IPS-20b (cell line): ENCODE measurements around the gene TRPV5.

Experiments
- H3K27ac ChIP-seq: one replicate; pipeline ENCODE4 v1.5.1; 2013; ENCODE audit warnings: low read length
- H3K27me3 ChIP-seq: 2 replicates; pipeline ENCODE4 v1.6.1; 2013; ENCODE audit warnings: mild to moderate bottlenecking, low read length, inconsistent platforms; ENCODE audit not compliant: insufficient read depth
- H3K36me3 ChIP-seq: 2 replicates; pipeline ENCODE4 v1.6.1; 2013; ENCODE audit warnings: low read depth, mild to moderate bottlenecking, inconsistent platforms, low read length, moderate library complexity; ENCODE audit not compliant: insufficient read depth
- H3K4me1 ChIP-seq: 2 replicates; pipeline ENCODE4 v1.6.1; 2013; ENCODE audit warnings: mild to moderate bottlenecking, control low read depth, inconsistent platforms, low read length, moderate library complexity; ENCODE audit not compliant: insufficient read depth
- H3K4me3 ChIP-seq: 2 replicates; pipeline ENCODE4 v1.5.1; 2013; ENCODE audit warnings: mild to moderate bottlenecking, low read length, inconsistent platforms
- H3K9ac ChIP-seq: 2 replicates; pipeline ENCODE4 v1.6.1; 2013; ENCODE audit warnings: low read depth, mild to moderate bottlenecking, inconsistent platforms, low read length, moderate library complexity
- H3K9me3 ChIP-seq: 2 replicates; pipeline ENCODE4 v1.6.1; 2013; ENCODE audit warnings: mild to moderate bottlenecking, low read depth, low read length, inconsistent platforms; ENCODE audit not compliant: insufficient read depth

The TRPV5 gene

DNA sequence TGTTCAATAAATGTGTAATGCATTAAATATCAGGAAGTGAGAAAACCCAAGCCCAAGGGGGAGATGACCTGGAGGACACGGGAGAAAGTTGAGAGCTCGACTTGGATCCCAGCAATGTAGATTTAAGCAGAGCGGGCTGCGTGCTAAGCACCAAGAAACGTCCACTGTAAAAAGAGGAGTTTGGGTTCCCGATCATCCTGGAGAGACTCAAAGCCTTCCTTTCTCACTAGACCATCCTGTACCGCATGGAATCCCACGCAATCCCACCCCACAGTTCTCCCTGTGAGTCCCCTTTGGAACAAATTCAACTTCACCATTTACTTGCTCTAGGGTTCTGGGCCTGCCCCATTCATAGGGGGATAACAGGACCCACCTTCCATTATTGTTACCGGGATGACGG lies 50.4 kb downstream of the TRPV5 start:
- Histone ChIP-seq H3K9ac (no peak overlapping the region), H3K9me3 (no peaks in the 10 kb centered on the region), H3K4me3 (no peak overlapping the region), H3K27me3 (no peaks in the 10 kb centered on the region; the same call in 1 of the 2 replicates), H3K27ac (no peak overlapping the region), H3K4me1 (no peaks in the 10 kb centered on the region), H3K36me3 (no peaks in the 10 kb centered on the region)

DNA sequence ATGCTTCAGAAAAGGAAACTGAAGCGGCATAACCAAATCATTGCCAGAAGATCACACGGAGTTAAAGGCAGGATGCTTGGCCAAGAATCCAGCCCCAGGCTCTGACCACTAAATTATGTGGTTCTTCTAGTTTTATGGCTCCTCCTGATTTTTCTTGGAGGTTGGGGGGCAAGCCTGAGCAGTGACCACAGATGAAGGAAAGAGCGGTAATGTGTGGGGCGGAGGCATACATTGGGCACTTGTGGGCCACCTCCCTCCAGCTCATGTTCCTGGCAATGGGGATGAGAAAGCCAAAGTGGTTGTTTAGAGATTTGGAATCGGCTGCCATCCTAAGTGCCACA lies 51.2 kb downstream of the TRPV5 start:
- H3K27me3 ChIP-seq = no peaks in the 10 kb centered on the region; the same call in 1 of the 2 replicates
- H3K4me3 ChIP-seq = no peak overlapping the region
- no peaks in the 10 kb centered on the region for H3K36me3 ChIP-seq
- no peak overlapping the region for H3K27ac ChIP-seq
- H3K9me3 ChIP-seq = no peaks in the 10 kb centered on the region
- no peaks in the 10 kb centered on the region for H3K4me1 ChIP-seq
- H3K9ac ChIP-seq = no peak overlapping the region

DNA sequence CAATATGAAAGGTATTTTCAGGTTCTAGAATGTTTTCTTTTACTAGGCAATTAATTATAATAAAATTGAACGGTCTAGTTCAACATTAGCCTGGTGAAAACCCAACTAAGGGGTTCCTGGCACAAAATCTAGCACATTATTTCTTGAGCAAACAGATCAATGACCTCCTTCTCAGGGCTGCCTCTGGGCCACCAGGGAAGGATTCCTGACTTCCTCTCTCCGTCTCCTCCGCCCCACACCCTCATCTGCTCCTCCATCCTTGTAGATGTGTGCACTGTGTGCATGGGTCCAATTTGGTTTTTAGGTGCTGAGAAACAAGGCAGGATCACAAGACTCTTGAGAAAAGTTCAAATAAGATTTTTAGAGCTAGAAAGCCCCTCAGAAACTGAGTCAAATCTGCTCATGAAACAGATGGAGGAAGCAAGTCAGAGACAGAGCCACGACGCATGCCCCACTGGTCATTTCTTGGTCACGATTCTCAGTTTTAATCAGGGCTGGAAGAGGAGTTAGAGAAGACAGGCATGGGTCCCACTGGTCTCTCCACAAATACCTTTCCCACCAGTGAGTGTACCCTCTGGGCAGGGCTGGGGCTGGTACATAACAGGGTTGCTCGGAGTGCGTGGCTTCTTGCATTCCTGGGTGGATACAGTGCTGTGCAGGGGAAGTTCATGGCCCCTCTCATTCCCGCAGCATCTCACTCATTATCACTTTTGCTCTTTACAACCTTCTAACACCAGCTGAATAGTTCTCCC lies 51.8 kb downstream of the TRPV5 start:
- Histone ChIP-seq H3K4me3 (no peak overlapping the region), H3K27ac (no peak overlapping the region), H3K9me3 (no peaks in the 10 kb centered on the region), H3K9ac (no peak overlapping the region), H3K4me1 (no peaks in the 10 kb centered on the region), H3K27me3 (no peaks in the 10 kb centered on the region; the same call in 1 of the 2 replicates), H3K36me3 (no peaks in the 10 kb centered on the region)

DNA sequence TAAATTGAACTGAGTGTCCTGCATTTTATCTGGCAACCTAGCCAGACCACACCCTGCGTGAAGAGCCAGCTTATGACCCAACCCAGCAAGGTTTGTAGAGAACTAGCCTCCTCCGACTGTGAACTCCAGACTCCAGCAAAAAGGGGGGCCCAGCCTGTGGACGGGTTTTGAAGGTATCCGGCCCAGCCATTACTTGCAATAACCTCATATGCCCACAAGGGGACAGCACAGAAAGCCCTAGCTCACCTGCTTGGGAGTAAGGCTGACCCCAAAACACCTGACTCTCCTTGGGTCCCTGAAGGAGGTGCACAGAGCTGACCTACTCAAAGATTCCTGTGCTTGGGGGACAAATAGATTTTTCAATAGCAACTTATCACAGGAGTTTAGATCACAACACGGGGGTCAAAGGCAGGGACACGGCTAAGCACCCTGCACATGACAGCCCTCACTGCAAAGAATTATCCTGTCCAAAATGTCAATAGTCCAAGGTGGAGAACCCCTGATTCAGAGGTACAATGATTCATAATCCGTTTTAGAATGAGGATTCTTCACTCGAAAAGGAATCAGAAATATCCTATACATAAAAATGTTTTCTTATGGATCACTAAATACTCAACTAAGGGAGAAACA lies 52.6 kb downstream of the TRPV5 start:
- Histone ChIP-seq H3K4me1 (no peaks in the 10 kb centered on the region), H3K4me3 (no peak overlapping the region), H3K27me3 (no peaks in the 10 kb centered on the region; the same call in 1 of the 2 replicates), H3K9ac (no peak overlapping the region), H3K9me3 (no peaks in the 10 kb centered on the region), H3K27ac (no peak overlapping the region), H3K36me3 (no peaks in the 10 kb centered on the region)

DNA sequence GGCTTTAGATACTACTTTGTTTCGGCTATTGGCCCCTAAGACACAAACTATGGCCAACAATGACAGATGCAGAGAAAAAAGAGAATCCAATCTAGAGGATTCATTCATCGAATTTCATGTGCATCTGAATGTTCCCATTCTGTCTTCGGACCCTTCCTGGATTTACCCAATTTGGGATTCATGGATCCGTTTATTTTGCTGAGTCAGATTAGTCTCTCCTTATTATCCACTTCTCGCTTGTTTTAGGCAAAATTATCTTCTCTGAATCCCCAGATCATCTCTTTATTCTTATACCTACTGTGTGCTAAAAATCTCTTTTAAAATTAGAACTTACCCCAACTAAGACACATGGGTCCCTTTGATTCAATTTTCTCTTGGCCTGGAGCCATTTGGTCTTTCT lies 54.5 kb downstream of the TRPV5 start:
- Histone ChIP-seq H3K27ac (no peak overlapping the region), H3K9me3 (no peaks in the 10 kb centered on the region), H3K36me3 (no peaks in the 10 kb centered on the region), H3K4me1 (no peaks in the 10 kb centered on the region), H3K27me3 (no peaks in the 10 kb centered on the region; the same call in 1 of the 2 replicates), H3K9ac (no peak overlapping the region), H3K4me3 (no peak overlapping the region)

DNA sequence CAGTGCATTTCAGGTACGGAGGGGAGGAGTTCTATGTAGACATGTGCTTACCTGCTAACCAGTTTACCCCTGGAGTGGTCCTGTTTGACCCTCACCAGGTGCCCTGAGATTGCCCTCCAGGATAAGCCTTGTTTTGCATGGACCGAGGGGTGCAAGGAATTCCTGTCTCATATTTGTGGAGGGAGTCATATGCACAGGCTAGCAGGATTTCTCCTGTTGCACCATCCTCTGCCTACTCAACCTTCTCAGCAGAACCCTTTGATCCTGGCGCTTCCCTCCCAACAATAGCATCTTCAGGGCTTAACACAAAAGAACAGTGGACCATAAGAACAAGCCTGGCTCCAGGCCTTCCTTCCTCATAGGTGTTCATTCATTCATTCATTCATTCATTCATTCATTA lies 55.2 kb downstream of the TRPV5 start:
- Histone ChIP-seq H3K27me3 (no peaks in the 10 kb centered on the region; the same call in 1 of the 2 replicates), H3K9me3 (no peaks in the 10 kb centered on the region), H3K4me1 (no peaks in the 10 kb centered on the region), H3K4me3 (no peak overlapping the region), H3K9ac (no peak overlapping the region), H3K27ac (no peak overlapping the region), H3K36me3 (no peaks in the 10 kb centered on the region)

DNA sequence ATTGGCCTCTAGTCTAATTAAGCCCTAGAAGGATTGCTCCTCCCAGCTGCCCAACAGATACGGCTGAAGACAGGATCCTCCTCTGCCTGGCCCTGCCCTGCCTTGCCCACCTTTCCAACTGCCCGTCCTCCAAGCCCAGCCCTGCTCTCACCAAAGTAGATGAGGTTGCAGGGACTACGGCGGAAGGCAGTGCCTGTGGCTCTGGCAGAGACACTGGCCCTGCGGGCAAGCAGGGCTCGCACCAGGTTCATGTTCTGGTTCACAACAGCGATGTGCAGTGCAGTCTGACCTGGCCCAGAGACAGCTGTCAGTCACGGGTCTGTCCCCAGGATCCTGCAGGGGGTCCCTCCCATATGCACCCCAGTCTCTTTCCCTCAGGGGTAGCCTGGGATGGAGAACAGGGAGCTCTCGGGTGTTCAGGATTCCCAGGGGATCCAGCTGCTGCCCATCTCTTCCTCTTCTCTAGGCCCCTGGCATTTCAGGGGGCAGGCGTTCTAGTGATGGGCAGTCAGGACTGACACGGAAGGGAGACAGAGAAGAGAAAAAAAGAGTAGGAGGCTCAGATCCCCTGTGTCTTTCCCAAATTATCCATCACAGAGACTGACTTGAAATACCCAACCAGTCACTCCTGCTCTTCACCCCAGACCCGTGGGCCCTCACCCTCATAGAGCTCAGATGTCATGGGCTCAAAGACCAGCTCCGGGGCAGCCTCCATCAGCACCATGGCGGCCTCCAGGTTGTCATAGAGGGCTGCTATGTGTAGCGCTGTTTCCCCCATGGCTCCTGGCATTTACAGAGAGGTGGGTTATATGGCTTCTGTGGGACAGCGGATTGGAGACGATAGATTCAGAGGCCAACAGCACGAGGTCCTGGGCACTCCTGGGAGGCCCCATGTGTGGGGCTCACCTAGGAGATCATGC lies 56.3 kb downstream of the TRPV5 start:
- Histone ChIP-seq H3K9ac (no peak overlapping the region), H3K9me3 (no peaks in the 10 kb centered on the region), H3K27me3 (no peaks in the 10 kb centered on the region), H3K36me3 (no peaks in the 10 kb centered on the region), H3K4me3 (no peak overlapping the region), H3K4me1 (no peaks in the 10 kb centered on the region), H3K27ac (no peak overlapping the region)

DNA sequence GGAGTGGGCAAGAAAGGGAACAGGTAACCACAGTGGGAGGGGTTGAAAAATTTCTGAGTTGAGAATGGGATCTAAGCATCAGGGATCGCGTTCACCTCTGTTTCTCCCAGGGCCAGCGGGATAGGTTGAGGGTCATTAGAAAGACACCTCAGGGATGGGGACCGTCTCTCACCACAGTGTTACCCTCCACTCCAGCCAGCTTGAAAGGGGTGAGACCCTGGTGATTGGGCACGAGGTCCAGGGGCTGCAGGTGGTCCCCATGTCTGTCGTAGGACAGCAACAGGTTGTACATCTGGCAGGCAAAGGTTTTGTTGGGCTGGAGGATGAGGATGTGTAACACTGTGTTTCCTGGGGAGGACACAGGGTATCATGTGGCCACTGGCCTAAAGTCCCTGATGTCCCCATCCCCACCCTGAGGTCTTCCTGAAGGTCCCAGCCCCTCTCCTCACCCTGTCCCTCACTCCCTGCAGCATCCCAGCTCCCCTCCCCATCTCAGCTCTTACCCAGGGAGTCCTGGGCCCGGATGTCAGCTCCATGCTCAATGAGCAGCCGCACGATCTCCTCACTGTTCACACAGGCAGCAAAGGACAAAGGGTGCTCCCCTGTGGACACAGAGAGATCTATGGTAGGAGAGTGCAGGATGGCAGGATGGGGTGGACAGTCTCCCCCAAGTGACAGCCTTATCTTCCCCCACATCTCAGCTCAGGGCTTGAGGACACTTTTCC lies 57.1 kb downstream of the TRPV5 start:
- no peaks in the 10 kb centered on the region for H3K36me3 ChIP-seq
- no peak overlapping the region for H3K4me3 ChIP-seq
- no peak overlapping the region for H3K9ac ChIP-seq
- no peaks in the 10 kb centered on the region for H3K27me3 ChIP-seq
- no peak overlapping the region for H3K27ac ChIP-seq
- no peaks in the 10 kb centered on the region for H3K4me1 ChIP-seq
- no peaks in the 10 kb centered on the region for H3K9me3 ChIP-seq

DNA sequence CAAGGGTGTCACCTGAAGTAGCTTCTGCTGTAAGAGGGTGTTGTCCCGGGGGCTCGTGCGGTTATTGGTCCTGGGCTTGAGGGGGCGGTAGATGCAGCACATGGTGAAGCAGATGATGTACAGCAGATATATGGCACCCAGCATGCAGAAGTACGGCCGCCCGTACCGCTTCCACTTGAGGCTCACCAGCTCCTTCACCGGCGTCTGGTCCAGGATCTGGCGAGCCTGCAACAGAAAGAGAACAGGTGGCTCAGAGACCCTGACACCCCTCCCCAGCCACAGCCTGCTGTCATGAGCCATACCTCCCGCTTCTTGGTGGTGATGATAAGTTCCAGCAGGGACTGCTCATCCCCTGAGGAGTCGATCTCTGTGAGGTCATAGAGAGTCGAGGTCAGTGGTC lies 58.1 kb downstream of the TRPV5 start:
- Histone ChIP-seq H3K9me3 (no peaks in the 10 kb centered on the region), H3K4me3 (no peak overlapping the region), H3K27me3 (no peaks in the 10 kb centered on the region), H3K27ac (no peak overlapping the region), H3K9ac (no peak overlapping the region), H3K36me3 (0 out of 2 replicates have a peak, but pooled peaks cover 3% of the 10 kb centered on the region), H3K4me1 (no peaks in the 10 kb centered on the region)

DNA sequence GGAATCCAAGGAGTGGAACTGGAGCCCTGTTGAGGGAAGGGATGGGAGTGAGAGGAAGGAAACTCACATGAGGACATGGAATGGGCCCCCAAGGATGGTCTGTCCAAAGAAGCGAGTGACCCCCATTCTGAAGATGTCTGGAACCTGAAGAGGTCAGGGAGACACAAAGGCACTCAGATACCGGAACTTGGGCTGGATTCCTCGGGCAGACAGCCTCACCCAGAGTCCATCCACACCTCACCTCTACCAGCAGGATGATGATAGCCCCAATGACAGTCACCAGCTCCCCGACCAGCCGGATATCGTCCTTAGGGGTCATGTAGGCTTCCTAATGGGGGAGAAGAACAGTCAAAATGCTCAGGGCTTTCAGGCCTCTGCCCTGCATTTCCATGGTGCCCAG lies 58.7 kb downstream of the TRPV5 start:
- no peak overlapping the region for H3K9ac ChIP-seq
- no peaks in the 10 kb centered on the region for H3K27me3 ChIP-seq
- peaks cover 3% of the 10 kb centered on the region; the same call in 1 of the 2 replicates for H3K36me3 ChIP-seq
- no peak overlapping the region for H3K27ac ChIP-seq
- H3K4me3 ChIP-seq = no peak overlapping the region
- H3K4me1 ChIP-seq = no peaks in the 10 kb centered on the region
- no peaks in the 10 kb centered on the region for H3K9me3 ChIP-seq

DNA sequence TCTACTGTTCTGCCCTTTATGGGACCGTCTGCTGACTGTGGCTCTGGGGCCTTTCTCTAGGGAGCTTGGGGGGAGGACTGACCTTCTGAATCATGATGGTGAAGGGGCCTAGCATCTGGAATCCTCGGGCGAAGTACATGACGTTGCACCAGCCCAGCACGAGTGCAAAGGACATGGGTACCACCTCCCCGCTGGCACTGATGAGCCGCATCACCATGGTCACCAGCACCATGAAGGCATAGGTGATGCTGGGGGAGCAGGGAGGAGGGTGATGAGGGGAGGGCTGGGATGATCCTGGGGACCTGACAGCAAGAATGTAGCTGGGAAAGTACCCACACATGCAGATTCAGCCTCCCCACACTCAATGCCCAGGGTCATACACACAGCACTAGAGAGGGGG lies 59.1 kb downstream of the TRPV5 start:
- H3K9me3 ChIP-seq = no peaks in the 10 kb centered on the region
- H3K9ac ChIP-seq = no peak overlapping the region
- no peak overlapping the region for H3K27ac ChIP-seq
- no peaks in the 10 kb centered on the region for H3K27me3 ChIP-seq
- no peaks in the 10 kb centered on the region for H3K4me1 ChIP-seq
- H3K4me3 ChIP-seq = no peak overlapping the region
- peaks cover 3% of the 10 kb centered on the region; the same call in 1 of the 2 replicates for H3K36me3 ChIP-seq
